GM15510 (cell line): Measurements from ENCODE around the gene ANP32A.

Experiments used
- POLR2A ChIP-seq: IDR thresholded peaks from 3 replicates; pipeline ENCODE4 v1.6.1; 2011; ENCODE audit warnings: borderline replicate concordance; ENCODE audit not compliant: insufficient read length; ENCODE audit errors: extremely low read depth

The ANP32A gene

GRCh38 chr15:68730471-68730919 is 90.2 kb downstream of the ANP32A start:
- no peak for TF ChIP-seq POLR2A

- TF ChIP-seq POLR2A = no peak
Measured at GRCh38 chr15:68729789-68730411, 90.8 kb downstream of the ANP32A start.
